B cell (primary cell): ENCODE results near the gene LIN28B. TPM values are rescaled to one million over a fixed set of nuclear protein-coding genes. Genes with fewer than 3 reads are reported as not detected.

ENCODE experiments used
- ATAC-seq: fragments of 200-7000 bp; cut with Tn5 transposase; one replicate; pipeline ENCODE4 v1.10.0; 2021; ENCODE audit warnings: low read depth, mild to moderate bottlenecking, moderate number of reproducible peaks, moderate library complexity
- CTCF ChIA-PET: fragments of 350-600 bp; sonication (Branson Sonifier 250); formaldehyde crosslinking; loops from one replicate; lab custom pipeline; 2021; ENCODE audit warnings: antibody characterized with exemption, inconsistent platforms; lab: Charles Lee
- POLR2A ChIA-PET: fragments of 350-600 bp; sonication (Branson Sonifier 250); formaldehyde crosslinking; loops from one replicate; lab custom pipeline; 2021; ENCODE audit warnings: antibody characterized with exemption; lab: Charles Lee
- DNase-seq: peaks from one replicate; pipeline ENCODE4 v3.0.0; 2013
- H2AFZ ChIP-seq: 2 replicates; pipeline ENCODE4 v1.6.1; 2012; ENCODE audit warnings: mild to moderate bottlenecking, low read depth, low read length; ENCODE audit not compliant: insufficient read depth, poor library complexity, severe bottlenecking
- H3K27ac ChIP-seq, 2 donors: 1 replicate in 1 of 2; 2 replicates in 1 of 2; pipeline ENCODE4 v1.5.1; 2012 to 2013; ENCODE audit warnings: low read length in 2 of 2, mild to moderate bottlenecking in 2 of 2, moderate library complexity in 1 of 2
- H3K27me3 ChIP-seq, 4 experiments: fragments of 200-600 bp in 1 of 4; sonication (generic) in 1 of 4; replicated peaks in 1 of 4; 1 replicate in 2 of 4; 2 replicates in 2 of 4; pipeline versions ENCODE4 v1.6.1 to v1.7.0; 2013 to 2016; ENCODE audit warnings: low read length in 3 of 4, mild to moderate bottlenecking in 2 of 4, mixed read lengths in 1 of 4, moderate library complexity in 1 of 4; ENCODE audit not compliant: insufficient read depth in 4 of 4, control insufficient read depth in 3 of 4; ENCODE audit errors: control extremely low read depth in 1 of 4
- H3K36me3 ChIP-seq, 2 experiments: replicated peaks in 1 of 2; 1 replicate in 1 of 2; 2 replicates in 1 of 2; pipeline versions ENCODE4 v1.6.1 to v1.7.1; 2013; ENCODE audit warnings: low read length in 1 of 2; ENCODE audit not compliant: insufficient read depth in 2 of 2, control insufficient read depth in 1 of 2; ENCODE audit errors: control extremely low read depth in 1 of 2, extremely low read depth in 1 of 2
- H3K4me1 ChIP-seq, 2 donors: fragments of 200-600 bp in 1 of 2; sonication (generic) in 1 of 2; 1 replicate in 1 of 2; 2 replicates in 1 of 2; pipeline versions ENCODE4 v1.5.1 to v1.6.1; 2013 to 2017; ENCODE audit warnings: low read length in 2 of 2; ENCODE audit not compliant: control insufficient read depth in 2 of 2, insufficient read depth in 2 of 2
- H3K4me2 ChIP-seq: replicated peaks from 2 replicates; pipeline ENCODE3; 2012; ENCODE audit warnings: mild to moderate bottlenecking, low read depth, low read length; ENCODE audit not compliant: poor library complexity, severe bottlenecking
- H3K4me3 ChIP-seq, 5 experiments: fragments of 200-600 bp in 1 of 5; sonication (generic) in 1 of 5; 1 replicate in 3 of 5; 2 replicates in 2 of 5; pipeline versions ENCODE4 v1.5.1 to v1.7.0; 2011 to 2016; ENCODE audit warnings: low read length in 4 of 5, mild to moderate bottlenecking in 4 of 5, low read depth in 2 of 5, control low read depth in 1 of 5, moderate library complexity in 1 of 5; ENCODE audit not compliant: insufficient read depth in 1 of 5; ENCODE audit errors: control extremely low read depth in 1 of 5, extremely low read depth in 1 of 5
- H3K79me2 ChIP-seq: fragments of 200-600 bp; sonication (generic); one replicate; pipeline ENCODE4 v1.6.0; 2016; ENCODE audit warnings: low read length; ENCODE audit not compliant: control insufficient read depth, insufficient read depth
- H3K9ac ChIP-seq: fragments of 200-600 bp; sonication (generic); 2 replicates; pipeline ENCODE4 v1.6.1; 2017; ENCODE audit warnings: mild to moderate bottlenecking, low read length, moderate library complexity
- H3K9me3 ChIP-seq, 3 donors: one replicate each; pipeline versions ENCODE4 v1.6.1 to v1.7.1; 2013; ENCODE audit warnings: low read length in 2 of 3; ENCODE audit not compliant: control insufficient read depth in 2 of 3, insufficient read depth in 1 of 3; ENCODE audit errors: control extremely low read depth in 1 of 3
- H4K20me1 ChIP-seq: 2 replicates; pipeline ENCODE4 v1.6.0; 2012; ENCODE audit warnings: mild to moderate bottlenecking, low read length; ENCODE audit not compliant: insufficient read depth, control insufficient read depth, poor library complexity, severe bottlenecking
- H3K27ac Mint-ChIP-seq: one replicate; pipeline ENCODE4 v1.8.0; 2021; ENCODE audit warnings: mixed read lengths
- H3K27me3 Mint-ChIP-seq: one replicate; pipeline ENCODE4 v1.8.0; 2021; ENCODE audit warnings: mixed read lengths
- H3K4me1 Mint-ChIP-seq: one replicate; pipeline ENCODE4 v1.8.0; 2021; ENCODE audit warnings: mixed read lengths
- H3K4me3 Mint-ChIP-seq: one replicate; pipeline ENCODE4 v1.8.0; 2021; ENCODE audit warnings: mixed read lengths
- H3K9me3 Mint-ChIP-seq: one replicate; pipeline ENCODE4 v1.8.0; 2022; ENCODE audit warnings: mixed read lengths; ENCODE audit not compliant: insufficient read depth
- CTCF ChIP-seq: fragments of 200-600 bp; IDR thresholded peaks from one replicate; pipeline ENCODE4 v1.8.0; 2022; ENCODE audit warnings: antibody characterized with exemption, mild to moderate bottlenecking
- EZH2 ChIP-seq: IDR thresholded peaks from 2 replicates; pipeline ENCODE4 v1.6.1; 2012; ENCODE audit warnings: borderline replicate concordance, low read depth, mild to moderate bottlenecking, moderate library complexity, low read length; ENCODE audit not compliant: insufficient read depth, poor library complexity, severe bottlenecking
- WGBS: methylation state at CpG from one replicate; pipeline ENCODE4 v1.1.5; 2013; ENCODE audit warnings: missing lambda C conversion rate; ENCODE audit not compliant: insufficient coverage; 5-methylcytosine and 5-hydroxymethylcytosine counted together
- intact Hi-C: fragments of 100-400 bp; cut with micrococcal nuclease; formaldehyde crosslinking; loops from one replicate; pipeline ENCODE4 v1.10.0; 2022
- polyA plus RNA-seq: library from polyadenylated mRNA; depleted of rRNA; stranded (reverse); fragments of >200 nt; gene quantifications from 2 replicates; pipeline ENCODE4 v1.2.3, GENCODE V29; 2012
- total RNA-seq, 2 donors: library from RNA; stranded (reverse); fragments of 120-200 nt in 1 of 2; gene quantifications; 1 replicate in 1 of 2; 2 replicates in 1 of 2; pipeline versions ENCODE4 v1.2.3 to v1.2.4, GENCODE V29; 2013 to 2022

LIN28B gene
- total and polyA plus RNA-seq, 2 donors (not counting 1 experiment from before 2014, with no cell fraction given), result not detected

- peaks cover 14% of the 10 kb centered on the region for H3K27me3 Mint-ChIP-seq
- H2AFZ ChIP-seq, result no peak overlapping the region
- no peak overlapping the region for H3K4me2 ChIP-seq
- intact Hi-C loops, result no loop called here
- WGBS, result 75% methylated on average over 1 of the region's 8 CpGs
- no peaks in the 10 kb centered on the region for H3K4me1 ChIP-seq
- no peak overlapping the region for H3K4me3 ChIP-seq
- no peak overlapping the region for H3K27ac ChIP-seq
- H3K4me3 Mint-ChIP-seq, result no peak overlapping the region
- H3K4me1 Mint-ChIP-seq, result no peaks in the 10 kb centered on the region
- H3K9ac ChIP-seq, result no peak overlapping the region
- ATAC-seq (no peak), DNase-seq (no peak)
- POLR2A ChIA-PET, result no interaction called here
- H3K79me2 ChIP-seq, result no peaks in the 10 kb centered on the region
- CTCF ChIA-PET, result interaction anchor here (0.6 kb wide), 1 partner anchor 595 kb away, joined by 3 read pairs; no protein-coding TSS in a partner anchor
- H3K36me3 ChIP-seq, result no peaks in the 10 kb centered on the region
- no peak for TF ChIP-seq EZH2
- no peak overlapping the region for H3K27ac Mint-ChIP-seq
- H3K9me3 Mint-ChIP-seq, result no peaks in the 10 kb centered on the region
- H3K27me3 ChIP-seq, result peaks cover 0 to 2% (median 0%) of the 10 kb centered on the region in 4 experiments
- no peaks in the 10 kb centered on the region for H4K20me1 ChIP-seq
- no peaks in the 10 kb centered on the region for H3K9me3 ChIP-seq
Observed at GRCh38 chr6:105109955-105110895, 153.3 kb downstream of the LIN28B start.

GRCh38 chr6:105111105-105111504 is 154.2 kb downstream of the LIN28B start:
- ChIA-PET CTCF (no interaction called here), POLR2A (no interaction called here)
- no peaks in the 10 kb centered on the region for H3K9me3 ChIP-seq
- H2AFZ ChIP-seq, result no peak overlapping the region
- ATAC-seq (no peak), DNase-seq (no peak)
- H3K9ac ChIP-seq, result no peak overlapping the region
- intact Hi-C loops, result no loop called here
- no peaks in the 10 kb centered on the region for H3K4me1 ChIP-seq
- no peak overlapping the region for H3K4me3 Mint-ChIP-seq
- no peaks in the 10 kb centered on the region for H3K9me3 Mint-ChIP-seq
- H3K36me3 ChIP-seq, result no peaks in the 10 kb centered on the region
- H4K20me1 ChIP-seq, result no peaks in the 10 kb centered on the region
- TF ChIP-seq EZH2, result no peak
- TF ChIP-seq CTCF, result no peak
- H3K27me3 Mint-ChIP-seq, result peaks cover 14% of the 10 kb centered on the region
- H3K79me2 ChIP-seq, result no peaks in the 10 kb centered on the region
- no peak overlapping the region for H3K27ac Mint-ChIP-seq
- no peaks in the 10 kb centered on the region for H3K27me3 ChIP-seq
- H3K27ac ChIP-seq, result no peak overlapping the region
- no peak overlapping the region for H3K4me3 ChIP-seq
- no CpG with 5 or more reads among the region's 3 CpGs for WGBS
- H3K4me1 Mint-ChIP-seq, result no peaks in the 10 kb centered on the region
- no peak overlapping the region for H3K4me2 ChIP-seq
